Activated naive CD8-positive, alpha-beta T cell (primary cell): ENCODE results near the gene SREBF2.

Source experiments
- H3K27ac Mint-ChIP-seq: one replicate; pipeline ENCODE4 v1.8.0; 2021; ENCODE audit warnings: mixed read lengths
- H3K27me3 Mint-ChIP-seq: one replicate; pipeline ENCODE4 v1.8.0; 2021; ENCODE audit warnings: mixed read lengths
- H3K36me3 Mint-ChIP-seq: one replicate; pipeline ENCODE4 v1.8.0; 2021; ENCODE audit warnings: mixed read lengths
- H3K4me1 Mint-ChIP-seq: one replicate; pipeline ENCODE4 v1.8.0; 2021; ENCODE audit warnings: low read depth, mixed read lengths
- H3K4me3 Mint-ChIP-seq: one replicate; pipeline ENCODE4 v1.8.0; 2021; ENCODE audit warnings: mild to moderate bottlenecking, mixed read lengths
- H3K9me3 Mint-ChIP-seq: one replicate; pipeline ENCODE4 v1.8.0; 2021; ENCODE audit warnings: low read depth, mixed read lengths

SREBF2 gene

GRCh38 chr22:41815716-41816115, 17.2 kb upstream of the SREBF2 start:
- Mint-ChIP-seq H3K4me3 (no peak overlapping the region), H3K4me1 (no peaks in the 10 kb centered on the region), H3K9me3 (no peaks in the 10 kb centered on the region), H3K27me3 (no peaks in the 10 kb centered on the region), H3K27ac (no peak overlapping the region), H3K36me3 (peaks cover 3% of the 10 kb centered on the region)

GRCh38 chr22:41816241-41816640, 16.7 kb upstream of the SREBF2 start:
- H3K4me3 Mint-ChIP-seq = no peak overlapping the region
- H3K4me1 Mint-ChIP-seq = no peaks in the 10 kb centered on the region
- H3K9me3 Mint-ChIP-seq = no peaks in the 10 kb centered on the region
- H3K36me3 Mint-ChIP-seq = peaks cover 3% of the 10 kb centered on the region
- H3K27me3 Mint-ChIP-seq = no peaks in the 10 kb centered on the region
- H3K27ac Mint-ChIP-seq = no peak overlapping the region

GRCh38 chr22:41816871-41817270, 16.0 kb upstream of the SREBF2 start:
- Mint-ChIP-seq H3K27ac (no peak overlapping the region), H3K4me1 (peaks cover 5% of the 10 kb centered on the region), H3K27me3 (no peaks in the 10 kb centered on the region), H3K36me3 (peaks cover 3% of the 10 kb centered on the region), H3K9me3 (no peaks in the 10 kb centered on the region), H3K4me3 (no peak overlapping the region)

GRCh38 chr22:41818011-41818410, 14.9 kb upstream of the SREBF2 start:
- Mint-ChIP-seq H3K36me3 (peaks cover 3% of the 10 kb centered on the region), H3K4me1 (peaks cover 16% of the 10 kb centered on the region), H3K9me3 (no peaks in the 10 kb centered on the region), H3K27me3 (no peaks in the 10 kb centered on the region), H3K27ac (no peak overlapping the region), H3K4me3 (no peak overlapping the region)

GRCh38 chr22:41818596-41818995, 14.3 kb upstream of the SREBF2 start:
- Mint-ChIP-seq H3K27me3 (no peaks in the 10 kb centered on the region), H3K4me1 (peaks cover 18% of the 10 kb centered on the region), H3K4me3 (no peak overlapping the region), H3K36me3 (peaks cover 3% of the 10 kb centered on the region), H3K9me3 (no peaks in the 10 kb centered on the region), H3K27ac (no peak overlapping the region)

- Mint-ChIP-seq H3K36me3 (peaks cover 7% of the 10 kb centered on the region), H3K27ac (no peak overlapping the region)
These were observed 13.6 kb upstream of the SREBF2 start for GRCh38 chr22:41819257-41819656.

GRCh38 chr22:41820447-41820846, 12.5 kb upstream of the SREBF2 start:
- H3K27me3 Mint-ChIP-seq = no peaks in the 10 kb centered on the region
- H3K27ac Mint-ChIP-seq = peak overlapping the region; percentile 51
- peaks cover 8% of the 10 kb centered on the region for H3K36me3 Mint-ChIP-seq
- no peak overlapping the region for H3K4me3 Mint-ChIP-seq
- H3K9me3 Mint-ChIP-seq = no peaks in the 10 kb centered on the region
- H3K4me1 Mint-ChIP-seq = peaks cover 27% of the 10 kb centered on the region

More at GRCh38 chr22:41819257-41819656, 13.6 kb upstream of the SREBF2 start:
- Mint-ChIP-seq H3K4me1 (peaks cover 25% of the 10 kb centered on the region), H3K27me3 (no peaks in the 10 kb centered on the region), H3K9me3 (no peaks in the 10 kb centered on the region), H3K4me3 (no peak overlapping the region)

- H3K27me3 Mint-ChIP-seq = no peaks in the 10 kb centered on the region
- peaks cover 27% of the 10 kb centered on the region for H3K4me1 Mint-ChIP-seq
- H3K27ac Mint-ChIP-seq = peak overlapping the region; percentile 96
- H3K36me3 Mint-ChIP-seq = peaks cover 6% of the 10 kb centered on the region
- no peak overlapping the region for H3K4me3 Mint-ChIP-seq
- no peaks in the 10 kb centered on the region for H3K9me3 Mint-ChIP-seq
These were observed 11.2 kb upstream of the SREBF2 start for GRCh38 chr22:41821471-41822316.

GRCh38 chr22:41822317-41823057, 10.4 kb upstream of the SREBF2 start:
- Mint-ChIP-seq H3K4me3 (peak overlapping the region; percentile 28), H3K36me3 (peaks cover 6% of the 10 kb centered on the region)

GRCh38 chr22:41823797-41824196, 9.1 kb upstream of the SREBF2 start:
- Mint-ChIP-seq H3K27ac (peak overlapping the region; percentile 75), H3K4me3 (no peak overlapping the region), H3K36me3 (peaks cover 6% of the 10 kb centered on the region), H3K4me1 (peaks cover 31% of the 10 kb centered on the region), H3K9me3 (no peaks in the 10 kb centered on the region), H3K27me3 (no peaks in the 10 kb centered on the region)

More at GRCh38 chr22:41822317-41823057, 10.4 kb upstream of the SREBF2 start:
- Mint-ChIP-seq H3K27ac (peak overlapping the region; percentile 96), H3K27me3 (no peaks in the 10 kb centered on the region), H3K4me1 (peaks cover 27% of the 10 kb centered on the region), H3K9me3 (no peaks in the 10 kb centered on the region)

GRCh38 chr22:41825376-41825775, 7.5 kb upstream of the SREBF2 start:
- Mint-ChIP-seq H3K4me3 (no peak overlapping the region), H3K27ac (peak overlapping the region; percentile 81)

GRCh38 chr22:41826021-41826420, 6.9 kb upstream of the SREBF2 start:
- peaks cover 6% of the 10 kb centered on the region for H3K36me3 Mint-ChIP-seq
- no peaks in the 10 kb centered on the region for H3K27me3 Mint-ChIP-seq
- no peak overlapping the region for H3K27ac Mint-ChIP-seq
- no peaks in the 10 kb centered on the region for H3K9me3 Mint-ChIP-seq
- H3K4me3 Mint-ChIP-seq = no peak overlapping the region
- H3K4me1 Mint-ChIP-seq = peaks cover 37% of the 10 kb centered on the region

More at GRCh38 chr22:41825376-41825775, 7.5 kb upstream of the SREBF2 start:
- H3K9me3 Mint-ChIP-seq = no peaks in the 10 kb centered on the region
- H3K36me3 Mint-ChIP-seq = peaks cover 6% of the 10 kb centered on the region
- H3K27me3 Mint-ChIP-seq = no peaks in the 10 kb centered on the region
- H3K4me1 Mint-ChIP-seq = peaks cover 35% of the 10 kb centered on the region

- peaks cover 40% of the 10 kb centered on the region for H3K4me1 Mint-ChIP-seq
- H3K9me3 Mint-ChIP-seq = no peaks in the 10 kb centered on the region
- no peaks in the 10 kb centered on the region for H3K27me3 Mint-ChIP-seq
- no peak overlapping the region for H3K4me3 Mint-ChIP-seq
- H3K27ac Mint-ChIP-seq = peak overlapping the region; percentile 50
- H3K36me3 Mint-ChIP-seq = peaks cover 6% of the 10 kb centered on the region
These were observed 6.2 kb upstream of the SREBF2 start for GRCh38 chr22:41826430-41827383.

- Mint-ChIP-seq H3K9me3 (no peaks in the 10 kb centered on the region), H3K36me3 (peaks cover 6% of the 10 kb centered on the region), H3K27me3 (no peaks in the 10 kb centered on the region), H3K27ac (peak overlapping the region; percentile 56), H3K4me3 (no peak overlapping the region), H3K4me1 (peaks cover 38% of the 10 kb centered on the region)
These were observed 5.2 kb upstream of the SREBF2 start for GRCh38 chr22:41827671-41828070.
